ENCODE data around the gene CPE.

Gene CPE

DNA sequence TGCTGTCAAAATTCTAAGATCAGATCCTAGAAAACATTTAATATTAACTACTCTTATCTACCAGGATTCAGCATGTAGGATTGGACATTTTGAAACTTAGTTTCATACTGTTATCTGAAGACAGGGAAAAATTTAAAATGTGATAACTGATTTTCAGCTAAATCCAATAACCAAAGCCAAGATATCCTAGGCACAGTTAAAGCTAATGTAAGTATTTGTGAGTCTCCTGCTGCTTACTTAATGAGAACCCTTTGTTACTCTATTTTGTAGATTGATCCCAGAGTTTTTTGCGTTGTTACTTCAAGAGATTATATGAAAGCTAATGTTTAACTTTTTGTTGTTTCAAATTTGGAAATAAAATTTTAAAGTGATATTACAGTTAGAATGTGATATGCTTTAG lies 2.0 kb downstream of the CPE start:
- Histone ChIP-seq H3K27me3 (replicated peaks; ENCODE audit: control insufficient read depth, insufficient read depth, low read length) (peaks cover 4% of the 10 kb centered on the region; the same call in 1 of the 2 replicates), H3K4me3 (replicated peaks; ENCODE audit: low read depth, low read length) (no peak overlapping the region), H3K36me3 (ENCODE audit: control insufficient read depth, insufficient read depth, low read length) (no peaks in the 10 kb centered on the region)
- TF ChIP-seq, protein P1, sequence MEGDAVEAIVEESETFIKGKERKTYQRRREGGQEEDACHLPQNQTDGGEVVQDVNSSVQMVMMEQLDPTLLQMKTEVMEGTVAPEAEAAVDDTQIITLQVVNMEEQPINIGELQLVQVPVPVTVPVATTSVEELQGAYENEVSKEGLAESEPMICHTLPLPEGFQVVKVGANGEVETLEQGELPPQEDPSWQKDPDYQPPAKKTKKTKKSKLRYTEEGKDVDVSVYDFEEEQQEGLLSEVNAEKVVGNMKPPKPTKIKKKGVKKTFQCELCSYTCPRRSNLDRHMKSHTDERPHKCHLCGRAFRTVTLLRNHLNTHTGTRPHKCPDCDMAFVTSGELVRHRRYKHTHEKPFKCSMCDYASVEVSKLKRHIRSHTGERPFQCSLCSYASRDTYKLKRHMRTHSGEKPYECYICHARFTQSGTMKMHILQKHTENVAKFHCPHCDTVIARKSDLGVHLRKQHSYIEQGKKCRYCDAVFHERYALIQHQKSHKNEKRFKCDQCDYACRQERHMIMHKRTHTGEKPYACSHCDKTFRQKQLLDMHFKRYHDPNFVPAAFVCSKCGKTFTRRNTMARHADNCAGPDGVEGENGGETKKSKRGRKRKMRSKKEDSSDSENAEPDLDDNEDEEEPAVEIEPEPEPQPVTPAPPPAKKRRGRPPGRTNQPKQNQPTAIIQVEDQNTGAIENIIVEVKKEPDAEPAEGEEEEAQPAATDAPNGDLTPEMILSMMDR (IDR thresholded peaks at IDR 0.05; ENCODE audit: insufficient read depth, low read length, poor library complexity, severe bottlenecking), result no peak
- DNase-seq (ENCODE audit: extremely low read depth, insufficient read length), result no peak

DNA sequence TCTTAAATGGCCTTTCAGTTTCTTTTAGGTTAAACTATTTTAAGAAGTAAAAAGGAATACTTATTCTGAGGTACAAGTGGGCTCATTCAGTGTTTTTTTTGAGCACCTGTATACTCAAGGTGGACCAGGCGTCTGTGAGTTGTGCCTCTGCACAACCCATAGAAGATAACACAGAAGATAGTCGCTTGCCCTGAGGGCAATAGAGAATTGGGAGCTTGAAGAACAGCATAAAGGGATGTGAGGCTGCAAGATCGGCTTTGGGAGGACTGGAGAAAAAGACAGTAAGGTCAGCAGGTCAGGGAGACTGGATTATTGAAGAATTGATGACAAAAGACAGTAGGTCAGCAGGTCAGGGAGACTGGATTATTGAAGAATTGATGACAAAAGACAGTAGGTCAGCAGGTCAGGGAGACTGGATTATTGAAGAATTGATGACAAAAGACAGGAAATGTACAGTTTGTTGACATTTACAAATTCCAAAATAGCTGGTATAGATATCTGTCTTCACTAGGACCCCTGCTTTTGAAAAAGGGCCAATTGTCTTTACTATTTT lies 3.1 kb downstream of the CPE start:
- Histone ChIP-seq H3K27me3 (replicated peaks; ENCODE audit: control insufficient read depth, insufficient read depth, low read length) (peaks cover 4% of the 10 kb centered on the region; the same call in 1 of the 2 replicates), H3K4me3 (replicated peaks; ENCODE audit: low read depth, low read length) (no peak overlapping the region), H3K36me3 (ENCODE audit: control insufficient read depth, insufficient read depth, low read length) (no peaks in the 10 kb centered on the region)
- TF ChIP-seq, protein P1 (IDR thresholded peaks at IDR 0.05; ENCODE audit: insufficient read depth, low read length, poor library complexity, severe bottlenecking), result no peak
- no peak for DNase-seq (ENCODE audit: extremely low read depth, insufficient read length)

DNA sequence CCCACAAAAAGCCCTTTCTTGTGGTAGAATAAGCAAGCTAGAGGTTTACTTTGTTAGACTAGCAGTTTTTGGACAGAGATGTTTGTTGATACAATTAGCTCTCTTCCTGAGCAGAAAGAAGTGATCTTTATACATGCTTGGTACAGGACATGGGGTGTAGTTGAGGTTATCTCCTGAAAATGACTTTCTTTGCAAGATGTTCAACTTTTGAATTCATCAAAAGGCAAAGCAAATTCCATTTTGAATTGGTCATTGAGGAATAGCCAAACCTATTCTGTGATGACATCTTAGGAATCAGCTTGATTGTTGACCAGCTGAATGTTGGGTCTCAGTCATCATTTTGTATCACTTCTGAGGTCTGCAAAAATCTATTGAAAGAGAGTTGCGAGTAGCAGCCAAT lies 3.8 kb downstream of the CPE start:
- TF ChIP-seq, protein P1 (IDR thresholded peaks at IDR 0.05; ENCODE audit: insufficient read depth, low read length, poor library complexity, severe bottlenecking), result no peak

DNA sequence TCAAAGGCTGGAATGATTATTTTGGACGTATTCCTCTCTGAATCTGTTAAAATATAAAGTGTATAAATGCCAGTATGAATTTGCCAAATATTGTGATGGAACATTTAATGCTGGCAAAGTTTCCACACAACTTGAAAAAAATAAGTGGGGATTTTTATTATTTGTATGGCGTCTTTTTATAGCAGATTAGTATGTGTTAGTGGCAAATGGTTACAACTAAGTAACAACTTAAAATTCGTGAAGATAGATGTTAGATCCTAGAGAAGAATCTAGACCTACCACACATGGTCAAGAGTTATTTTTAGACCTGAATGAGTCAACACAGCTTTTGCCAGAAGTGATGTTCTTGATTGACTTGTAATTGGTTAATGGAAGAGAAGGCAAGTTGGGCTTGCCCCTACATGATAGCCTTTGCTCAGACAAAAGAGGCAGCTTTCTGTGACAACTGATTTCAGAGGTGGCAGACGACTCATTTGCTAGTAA lies 4.8 kb downstream of the CPE start:
- Histone ChIP-seq H3K27me3 (replicated peaks; ENCODE audit: control insufficient read depth, insufficient read depth, low read length) (peaks cover 1% of the 10 kb centered on the region; the same call in 1 of the 2 replicates), H3K36me3 (ENCODE audit: control insufficient read depth, insufficient read depth, low read length) (no peaks in the 10 kb centered on the region), H3K4me3 (replicated peaks; ENCODE audit: low read depth, low read length) (no peak overlapping the region)
- DNase-seq (ENCODE audit: extremely low read depth, insufficient read length), result no peak
- TF ChIP-seq, protein P1 (IDR thresholded peaks at IDR 0.05; ENCODE audit: insufficient read depth, low read length, poor library complexity, severe bottlenecking), result no peak

More for the DNA sequence above, 3.8 kb downstream of the CPE start:
- Histone ChIP-seq H3K4me3 (replicated peaks; ENCODE audit: low read depth, low read length) (no peak overlapping the region), H3K36me3 (ENCODE audit: control insufficient read depth, insufficient read depth, low read length) (no peaks in the 10 kb centered on the region), H3K27me3 (replicated peaks; ENCODE audit: control insufficient read depth, insufficient read depth, low read length) (peaks cover 4% of the 10 kb centered on the region; the same call in 1 of the 2 replicates)
- no peak for DNase-seq (ENCODE audit: extremely low read depth, insufficient read length)

DNA sequence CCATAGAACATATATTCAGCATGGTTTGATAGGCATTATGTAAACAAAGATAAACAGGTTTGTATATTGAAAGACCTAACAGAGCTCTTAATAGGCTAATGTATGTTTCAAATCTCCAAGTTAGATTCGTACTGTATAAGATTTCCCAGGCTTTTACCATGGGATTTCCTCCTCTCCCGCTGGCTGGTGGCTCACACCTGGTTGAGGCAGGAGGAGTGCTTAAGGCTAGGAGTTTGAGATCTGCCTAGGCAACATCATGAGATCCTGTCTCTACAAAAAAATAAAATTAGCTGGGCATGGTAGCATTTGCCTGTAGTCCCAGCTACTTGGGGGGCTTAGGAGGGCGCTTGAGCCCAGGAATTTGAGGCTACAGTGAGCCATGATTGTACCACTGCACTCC lies 5.4 kb downstream of the CPE start:
- DNase-seq (ENCODE audit: extremely low read depth, insufficient read length), result no peak
- TF ChIP-seq, protein P1 (IDR thresholded peaks at IDR 0.05; ENCODE audit: insufficient read depth, low read length, poor library complexity, severe bottlenecking), result no peak
- no peaks in the 10 kb centered on the region; the same call in 1 of the 2 replicates for H3K27me3 ChIP-seq (replicated peaks; ENCODE audit: control insufficient read depth, insufficient read depth, low read length)
- H3K36me3 ChIP-seq (ENCODE audit: control insufficient read depth, insufficient read depth, low read length), result no peaks in the 10 kb centered on the region
- no peak overlapping the region for H3K4me3 ChIP-seq (replicated peaks; ENCODE audit: low read depth, low read length)
